ENCODE measurements around the gene SIGLEC6. TPM values are rescaled to one million over a fixed set of nuclear protein-coding genes. Genes with fewer than 3 reads are reported as not detected.
"Not testable (repeated sequence)": the region's sequence is repeated elsewhere in the genome, so short reads cannot be mapped to it uniquely, and the experiment has no call there.

The SIGLEC6 gene
- total RNA-seq, 1 experiment from 2014 or later: not detected

DNA sequence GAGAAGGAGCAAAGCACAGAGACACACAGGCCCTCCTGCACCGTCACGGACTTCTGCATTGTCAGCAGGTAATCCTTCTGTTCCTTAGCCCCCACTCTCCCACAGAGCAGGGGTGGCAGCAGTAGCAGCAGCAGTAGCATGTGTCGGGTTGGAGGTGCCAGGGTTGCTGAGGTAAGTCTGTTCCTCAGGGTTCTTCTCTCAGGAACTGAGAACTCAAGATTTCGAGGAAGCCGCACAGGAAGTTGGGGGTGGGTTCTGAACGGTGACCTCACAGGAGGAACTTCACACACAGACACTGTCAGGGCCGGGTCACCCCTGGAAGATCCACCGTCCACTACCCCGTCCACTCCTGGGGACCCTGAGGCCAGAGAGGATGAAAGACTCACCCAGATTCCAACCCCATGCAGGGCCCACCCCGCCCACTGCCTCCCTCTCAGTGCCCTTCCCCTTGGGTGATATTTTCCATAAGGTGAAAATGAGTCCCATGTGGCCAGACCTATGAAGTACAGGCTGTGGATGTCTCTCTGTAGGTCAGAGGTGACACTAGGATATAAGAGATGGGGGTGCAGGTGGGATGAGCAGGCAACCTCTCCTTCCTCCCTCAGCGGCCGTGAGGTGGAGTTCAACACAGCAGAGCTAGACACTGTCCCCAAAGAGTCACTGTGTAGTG, 29.7 kb downstream of the SIGLEC6 start, which contains the start of gene SIGLEC12:
SIGLEC12 (minus strand) TSS at position 207 of the 670 bp plus-strand sequence; CDS start at position 140, 67 bp downstream.
- H3K36me3 ChIP-seq: no peaks in the 10 kb centered on the region
- no peak within 1 kb of the TSS for H3K4me3 ChIP-seq
- H3K27me3 ChIP-seq: no peaks in the 10 kb centered on the region; the same call in 1 of the 2 replicates
- 0 out of 2 replicates have a peak, but pooled peaks cover 3% of the 10 kb centered on the region for H3K9me3 ChIP-seq
- DNase-seq: no peak

GRCh38 chr19:51500931-51501330, 30.5 kb downstream of the SIGLEC6 start:
- not testable (repeated sequence) for DNase-seq, H3K9me3 ChIP-seq, H3K36me3 ChIP-seq, H3K4me3 ChIP-seq, H3K27me3 ChIP-seq

DNA sequence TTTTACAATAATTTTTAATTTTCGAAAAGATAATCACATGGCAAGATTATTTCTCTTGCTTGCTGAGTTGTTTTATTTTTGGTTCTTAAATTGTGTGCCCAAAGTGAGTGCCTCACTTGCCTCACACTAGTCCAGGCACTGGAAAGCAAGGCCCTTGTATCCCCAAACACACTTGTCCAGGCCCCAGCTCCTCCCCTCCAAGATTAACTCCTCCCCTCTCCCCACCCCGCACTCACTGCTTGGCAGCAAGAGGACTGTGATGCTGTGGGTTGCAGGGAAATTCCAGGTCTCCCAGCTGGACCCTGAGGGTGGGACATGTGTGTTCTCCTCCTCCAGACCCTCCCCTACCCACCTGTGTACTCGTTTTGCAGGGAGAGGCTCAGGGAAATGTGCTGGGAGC, 33.8 kb downstream of the SIGLEC6 start:
- no peak for DNase-seq
- no peak overlapping the region for H3K4me3 ChIP-seq
- no peaks in the 10 kb centered on the region for H3K36me3 ChIP-seq
- no peaks in the 10 kb centered on the region for H3K9me3 ChIP-seq
- peaks cover 3% of the 10 kb centered on the region for H3K27me3 ChIP-seq

- peaks cover 3% of the 10 kb centered on the region; the same call in 1 of the 2 replicates for H3K27me3 ChIP-seq
- H3K4me3 ChIP-seq: no peak overlapping the region
- H3K36me3 ChIP-seq: no peaks in the 10 kb centered on the region
- no peak for DNase-seq
- H3K9me3 ChIP-seq: no peaks in the 10 kb centered on the region
Measured at GRCh38 chr19:51493776-51494175, 37.7 kb downstream of the SIGLEC6 start.

GRCh38 chr19:51491586-51491985, 39.9 kb downstream of the SIGLEC6 start:
- Histone ChIP-seq H3K9me3 (no peaks in the 10 kb centered on the region), H3K36me3 (no peaks in the 10 kb centered on the region), H3K4me3 (no peak overlapping the region), H3K27me3 (peaks cover 3% of the 10 kb centered on the region; the same call in 1 of the 2 replicates)
- no peak for DNase-seq

DNA sequence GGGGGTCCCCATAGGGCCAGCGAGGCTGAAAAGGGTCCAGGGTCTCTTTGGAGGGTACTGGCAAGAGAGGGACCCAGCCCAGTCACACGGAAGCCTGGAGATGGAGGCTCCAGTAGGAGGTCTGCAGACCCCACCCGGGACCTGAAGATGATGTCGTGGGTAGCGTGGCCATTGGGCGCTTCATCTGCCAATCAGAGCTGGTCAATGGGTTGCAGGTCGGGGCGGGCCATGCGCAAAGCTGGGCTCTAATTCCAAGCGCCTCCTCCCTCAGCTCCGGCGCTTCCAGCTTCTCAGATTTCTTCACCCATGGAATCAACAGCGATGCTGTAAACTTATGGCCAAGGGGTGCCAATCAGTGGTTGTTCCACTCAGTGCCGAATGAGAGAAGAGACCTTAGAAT, 40.8 kb downstream of the SIGLEC6 start:
- Histone ChIP-seq H3K27me3 (peaks cover 3% of the 10 kb centered on the region; the same call in 1 of the 2 replicates), H3K9me3 (no peaks in the 10 kb centered on the region), H3K4me3 (no peak overlapping the region), H3K36me3 (no peaks in the 10 kb centered on the region)
- no peak for DNase-seq

- no peak overlapping the region for H3K4me3 ChIP-seq
- H3K9me3 ChIP-seq: no peaks in the 10 kb centered on the region
- DNase-seq: no peak
- no peaks in the 10 kb centered on the region for H3K36me3 ChIP-seq
- H3K27me3 ChIP-seq: no peaks in the 10 kb centered on the region
Measured at GRCh38 chr19:51489113-51489512, 42.4 kb downstream of the SIGLEC6 start.

GRCh38 chr19:51488491-51488890, 43.0 kb downstream of the SIGLEC6 start:
- H3K9me3 ChIP-seq: no peaks in the 10 kb centered on the region
- DNase-seq: no peak
- no peak overlapping the region for H3K4me3 ChIP-seq
- no peaks in the 10 kb centered on the region for H3K27me3 ChIP-seq
- no peaks in the 10 kb centered on the region for H3K36me3 ChIP-seq

GRCh38 chr19:51485960-51486660, 45.4 kb downstream of the SIGLEC6 start:
- no peaks in the 10 kb centered on the region for H3K36me3 ChIP-seq
- H3K27me3 ChIP-seq: no peaks in the 10 kb centered on the region; the same call in 1 of the 2 replicates
- no peak for DNase-seq
- H3K4me3 ChIP-seq: no peak overlapping the region
- no peaks in the 10 kb centered on the region for H3K9me3 ChIP-seq

DNA sequence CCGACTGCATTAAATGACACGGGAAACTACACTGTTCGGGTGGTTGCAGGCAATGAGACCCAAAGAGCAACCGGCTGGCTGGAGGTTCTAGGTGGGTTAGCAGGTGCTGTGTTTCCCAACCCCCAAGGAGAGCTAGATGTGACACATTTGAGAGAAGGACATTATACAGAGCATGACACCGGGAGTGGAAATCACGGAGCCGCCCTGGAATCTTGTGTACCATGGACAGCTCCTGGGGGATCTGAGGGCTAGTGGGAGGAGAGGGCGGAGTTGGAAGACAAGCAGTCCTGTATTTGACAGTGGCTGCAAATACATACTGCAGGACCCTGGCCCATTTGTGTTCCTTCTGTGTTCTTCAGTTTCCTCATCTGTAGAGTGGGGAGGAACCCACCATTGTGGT, 50.9 kb downstream of the SIGLEC6 start:
- Histone ChIP-seq H3K4me3 (no peak overlapping the region), H3K9me3 (no peaks in the 10 kb centered on the region), H3K36me3 (no peaks in the 10 kb centered on the region), H3K27me3 (peaks cover 3% of the 10 kb centered on the region)
- peak; percentile 13 for DNase-seq

DNA sequence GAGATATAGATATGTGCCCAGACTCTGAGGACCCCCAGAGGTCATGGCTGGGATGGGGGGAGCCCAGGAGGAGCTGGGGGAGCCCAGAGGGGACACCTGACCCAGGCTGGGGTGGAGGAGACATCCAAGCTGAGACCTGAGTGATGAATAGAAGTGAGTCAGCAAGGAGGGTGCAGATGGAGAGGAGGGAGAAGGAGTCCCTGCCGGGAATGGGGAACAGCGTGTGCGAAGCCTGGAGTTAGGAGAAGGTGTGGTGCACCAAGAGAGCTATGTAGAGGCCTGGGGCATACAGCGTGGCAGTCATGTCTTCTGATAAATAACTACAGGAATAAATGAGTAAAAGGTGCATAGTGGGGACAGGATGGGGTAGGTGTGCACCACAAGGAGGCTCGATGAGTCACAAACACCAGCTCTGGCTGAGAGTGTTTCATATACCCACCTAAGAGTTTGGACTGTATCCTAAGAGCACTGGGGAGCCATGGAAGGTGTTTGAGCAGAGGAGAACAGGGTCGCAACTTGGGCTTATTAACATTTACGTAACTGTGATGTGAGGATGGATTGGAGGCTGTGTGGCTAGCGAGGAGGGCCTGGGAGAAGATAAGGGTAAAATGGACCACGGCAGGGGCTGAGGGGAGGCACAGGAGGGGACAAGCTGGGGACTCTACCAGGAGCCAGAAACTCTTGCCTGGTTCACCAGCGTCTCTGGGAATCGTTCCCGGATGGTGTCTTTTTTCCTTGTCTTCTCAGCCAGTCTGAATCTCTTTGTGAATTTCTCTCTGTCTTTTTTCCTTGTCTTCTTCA, 51.7 kb downstream of the SIGLEC6 start:
- DNase-seq: no peak
- H3K36me3 ChIP-seq: no peaks in the 10 kb centered on the region
- peaks cover 3% of the 10 kb centered on the region for H3K27me3 ChIP-seq
- H3K9me3 ChIP-seq: no peaks in the 10 kb centered on the region
- no peak overlapping the region for H3K4me3 ChIP-seq

DNA sequence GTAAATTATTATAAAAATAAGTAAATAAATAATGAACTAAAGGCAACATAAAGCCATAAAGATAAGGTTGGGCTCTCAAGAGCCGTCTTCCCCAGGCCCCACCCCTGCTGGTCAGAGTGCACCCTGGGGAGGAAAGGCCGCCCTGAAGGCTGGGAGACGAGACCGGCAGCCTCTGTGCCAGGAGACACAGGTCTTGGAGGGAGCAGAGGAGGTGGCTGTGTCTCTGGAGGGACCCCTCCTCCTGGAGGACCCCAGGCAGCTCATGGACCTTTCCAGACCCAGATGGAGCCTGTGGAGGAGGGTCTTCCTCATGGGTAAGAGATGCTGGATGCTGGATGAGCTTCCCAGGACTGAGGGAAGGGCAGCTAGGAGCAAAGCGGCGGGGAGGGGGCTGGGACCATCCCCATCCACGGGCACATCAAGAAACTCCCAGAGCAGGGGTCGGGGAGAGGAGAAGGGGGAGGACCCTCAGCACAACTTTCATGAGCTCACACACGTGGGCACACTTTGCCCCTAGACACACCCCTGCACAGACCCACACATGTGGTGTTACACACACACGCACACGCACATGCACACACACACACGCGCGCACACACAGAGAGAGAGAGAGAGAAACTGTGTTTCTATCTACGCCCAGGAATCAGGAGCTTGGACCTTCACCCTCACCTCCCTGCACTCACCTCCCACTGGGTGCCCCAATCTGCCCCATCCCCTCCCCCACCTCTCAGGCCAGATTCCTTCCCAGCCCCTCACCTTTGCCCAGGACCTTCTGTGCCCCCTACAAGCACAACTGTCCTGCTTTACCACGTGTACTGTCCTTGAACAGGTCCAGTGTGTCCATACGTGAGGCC, 52.9 kb downstream of the SIGLEC6 start, which contains the start of gene CEACAM18:
CEACAM18 (plus strand) TSS at position 159 of the 854 bp plus-strand sequence.
- peaks cover 5% of the 10 kb centered on the region for H3K27me3 ChIP-seq
- no peak for DNase-seq

DNA sequence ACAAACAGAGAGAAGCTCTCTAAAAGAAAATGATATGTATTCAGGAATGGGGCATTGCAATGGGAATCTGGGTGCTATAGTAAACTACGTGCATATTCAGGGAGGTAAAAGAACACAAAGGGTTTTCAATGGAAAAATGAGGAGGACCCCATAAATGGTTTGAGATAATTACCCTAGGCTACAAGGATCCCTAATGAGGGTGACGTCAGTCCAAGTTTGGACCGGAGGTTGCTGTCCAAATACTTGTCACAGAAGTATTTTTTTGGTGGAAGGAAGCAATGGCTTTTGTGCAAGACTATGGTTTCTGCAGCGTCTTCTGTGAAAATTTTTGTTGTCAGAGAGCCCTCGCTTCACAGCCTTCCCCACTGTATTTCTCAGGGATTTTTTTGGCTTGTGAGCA, 54.1 kb downstream of the SIGLEC6 start:
- H3K36me3 ChIP-seq: no peaks in the 10 kb centered on the region
- H3K9me3 ChIP-seq: no peaks in the 10 kb centered on the region
- peaks cover 8% of the 10 kb centered on the region; the same call in 1 of the 2 replicates for H3K27me3 ChIP-seq
- DNase-seq: no peak
- no peak overlapping the region for H3K4me3 ChIP-seq

More for the DNA sequence above, 52.9 kb downstream of the SIGLEC6 start, which contains the start of gene CEACAM18:
- Histone ChIP-seq H3K9me3 (no peaks in the 10 kb centered on the region), H3K4me3 (no peak within 1 kb of the TSS), H3K36me3 (no peaks in the 10 kb centered on the region)

- no peak overlapping the region for H3K4me3 ChIP-seq
Measured at GRCh38 chr19:51476164-51476563, 55.3 kb downstream of the SIGLEC6 start.

DNA sequence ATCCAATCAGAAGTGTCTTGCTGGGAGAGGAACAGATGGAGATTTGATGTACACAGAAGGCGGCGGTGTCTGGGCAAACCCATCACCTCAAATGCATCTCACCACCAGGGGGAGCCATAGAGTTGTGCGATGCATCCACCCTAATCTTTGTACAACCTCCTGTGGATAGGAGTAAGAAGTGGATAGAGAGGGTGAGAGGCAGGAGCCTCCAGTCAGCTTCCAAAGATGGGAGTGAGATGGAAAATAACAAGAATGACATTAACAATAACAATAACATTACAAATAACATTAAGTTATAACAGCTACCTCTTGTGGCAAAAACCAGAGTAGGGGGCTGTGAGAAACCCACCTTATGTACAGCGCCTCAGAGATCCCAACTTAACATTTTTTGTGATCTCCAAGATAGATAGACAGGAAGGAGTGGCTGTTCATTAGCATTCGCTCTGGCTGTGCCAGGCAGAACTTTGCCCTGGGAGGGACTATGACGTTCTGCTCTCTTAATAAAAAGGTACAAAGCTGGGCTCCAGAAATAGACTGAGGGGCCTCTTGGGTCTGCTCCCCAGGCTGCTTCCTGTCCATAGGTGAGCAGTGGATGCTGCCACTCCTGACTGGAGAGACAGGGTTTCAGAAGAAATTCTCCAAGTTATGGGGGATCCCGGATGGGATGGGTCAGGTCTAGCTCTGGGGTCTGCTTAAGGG, 58.3 kb downstream of the SIGLEC6 start:
- peaks cover 8% of the 10 kb centered on the region; the same call in 1 of the 2 replicates for H3K27me3 ChIP-seq
- no peaks in the 10 kb centered on the region for H3K9me3 ChIP-seq
- H3K36me3 ChIP-seq: no peaks in the 10 kb centered on the region
- DNase-seq: peak; percentile 50
- no peak overlapping the region for H3K4me3 ChIP-seq

More at GRCh38 chr19:51476164-51476563, 55.3 kb downstream of the SIGLEC6 start:
- Histone ChIP-seq H3K9me3 (no peaks in the 10 kb centered on the region), H3K27me3 (peaks cover 8% of the 10 kb centered on the region; the same call in 1 of the 2 replicates), H3K36me3 (no peaks in the 10 kb centered on the region)
- DNase-seq: no peak
